PC-3 (cell line): ENCODE results near the gene LGALSL. TPM values are rescaled to one million over a fixed set of nuclear protein-coding genes. Genes with fewer than 3 reads are reported as not detected.

Experiments used
- ATAC-seq: fragments of 200-7000 bp; cut with Tn5 transposase; 2 replicates; pipeline ENCODE4 v1.9.1; 2020; ENCODE audit warnings: mild to moderate bottlenecking, moderate library complexity
- BruUV-seq: library from RNA; stranded (reverse); fragments of 400-500 nt; replicated peaks from 2 replicates; lab custom pipeline; 2021; lab: Mats Ljungman, UMichigan
- CTCF ChIA-PET: fragments of 300-600 bp; sonication (Branson Sonifier 250); formaldehyde crosslinking; loops from one replicate; lab custom pipeline; 2022; ENCODE audit warnings: antibody characterized with exemption; lab: Charles Lee
- POLR2A ChIA-PET: fragments of 300-600 bp; sonication (Branson Sonifier 250); formaldehyde crosslinking; loops from one replicate; lab custom pipeline; 2022; ENCODE audit warnings: antibody characterized with exemption; ENCODE audit not compliant: unreplicated experiment; lab: Charles Lee
- DNase-seq: peaks from one replicate; pipeline ENCODE4 v3.0.0-alpha.2; 2015
- H2AFZ ChIP-seq: fragments of 300-600 bp; sonication (generic); 2 replicates; pipeline ENCODE4 v1.6.0; 2016; ENCODE audit warnings: antibody characterized with exemption, low read length
- H3F3A ChIP-seq: fragments of 300-600 bp; sonication (generic); one replicate; pipeline ENCODE4 v1.6.0; 2017; ENCODE audit warnings: antibody characterized with exemption, low read length, control low read depth, mild to moderate bottlenecking; ENCODE audit not compliant: unreplicated experiment
- H3K27ac ChIP-seq: fragments of 300-600 bp; sonication (generic); 2 replicates; pipeline ENCODE4 v1.5.1; 2016; ENCODE audit warnings: mild to moderate bottlenecking, low read length
- H3K27me3 ChIP-seq: fragments of 300-600 bp; sonication (generic); 2 replicates; pipeline ENCODE4 v1.6.1; 2016; ENCODE audit warnings: low read length, mixed read lengths
- H3K36me3 ChIP-seq: fragments of 300-600 bp; sonication (generic); 2 replicates; pipeline ENCODE4 v1.6.1; 2016; ENCODE audit warnings: low read depth, mixed run types, low read length, mixed read lengths
- H3K4me1 ChIP-seq: fragments of 300-600 bp; sonication (generic); 2 replicates; pipeline ENCODE4 v1.5.1; 2016; ENCODE audit warnings: low read length; ENCODE audit not compliant: insufficient read depth
- H3K4me2 ChIP-seq: fragments of 300-600 bp; sonication (generic); 2 replicates; pipeline ENCODE4 v1.6.0; 2016; ENCODE audit warnings: low read length
- H3K4me3 ChIP-seq: fragments of 300-600 bp; sonication (generic); 2 replicates; pipeline ENCODE4 v1.5.1; 2016; ENCODE audit warnings: mild to moderate bottlenecking, low read length, mixed read lengths
- H3K79me2 ChIP-seq: fragments of 300-600 bp; sonication (generic); 2 replicates; pipeline ENCODE4 v1.6.1; 2017; ENCODE audit warnings: low read length, mixed read lengths
- H3K9ac ChIP-seq: fragments of 300-600 bp; sonication (generic); 2 replicates; pipeline ENCODE4 v1.6.0; 2016; ENCODE audit warnings: mild to moderate bottlenecking, low read length
- H3K9me2 ChIP-seq: fragments of 300-600 bp; sonication (generic); replicated peaks from 2 replicates; pipeline ENCODE4 v1.6.1; 2016; ENCODE audit warnings: mixed run types, low read length, mixed read lengths
- H3K9me3 ChIP-seq: fragments of 300-600 bp; sonication (generic); 2 replicates; pipeline ENCODE4 v1.6.1; 2016; ENCODE audit warnings: low read length, mixed read lengths
- H4K20me1 ChIP-seq: fragments of 300-600 bp; sonication (generic); 2 replicates; pipeline ENCODE4 v1.6.1; 2016; ENCODE audit warnings: low read length, mixed read lengths
- EZH2 ChIP-seq: fragments of 300-600 bp; sonication (generic); IDR thresholded peaks from one replicate; pipeline ENCODE4 v1.6.1; 2017; ENCODE audit warnings: antibody characterized with exemption, mild to moderate bottlenecking, low read length; ENCODE audit not compliant: unreplicated experiment
- EZH2phosphoT487 ChIP-seq: fragments of 300-600 bp; sonication (generic); IDR thresholded peaks from 2 replicates; pipeline ENCODE4 v1.6.1; 2018; ENCODE audit warnings: mild to moderate bottlenecking, antibody characterized with exemption, low read length, borderline replicate concordance
- intact Hi-C: fragments of 100-400 bp; cut with micrococcal nuclease; formaldehyde crosslinking; loops from 2 replicates; pipeline ENCODE4 v1.9.0; 2023
- total RNA-seq: library from RNA; depleted of rRNA; stranded (reverse); fragments of >200 nt; gene quantifications from 2 replicates; pipeline ENCODE4 v1.2.3, GENCODE V29; 2014
- TF ChIP-seq, protein P1 (sequence below): fragments of 300-600 bp; sonication (generic); conservative IDR thresholded peaks from 2 replicates; pipeline ENCODE4 v1.5.1; 2017; ENCODE audit warnings: antibody characterized with exemption, low read depth, mild to moderate bottlenecking, low read length

Gene LGALSL
- total RNA-seq, 1 experiment from 2014 or later: 16.0 TPM

DNA sequence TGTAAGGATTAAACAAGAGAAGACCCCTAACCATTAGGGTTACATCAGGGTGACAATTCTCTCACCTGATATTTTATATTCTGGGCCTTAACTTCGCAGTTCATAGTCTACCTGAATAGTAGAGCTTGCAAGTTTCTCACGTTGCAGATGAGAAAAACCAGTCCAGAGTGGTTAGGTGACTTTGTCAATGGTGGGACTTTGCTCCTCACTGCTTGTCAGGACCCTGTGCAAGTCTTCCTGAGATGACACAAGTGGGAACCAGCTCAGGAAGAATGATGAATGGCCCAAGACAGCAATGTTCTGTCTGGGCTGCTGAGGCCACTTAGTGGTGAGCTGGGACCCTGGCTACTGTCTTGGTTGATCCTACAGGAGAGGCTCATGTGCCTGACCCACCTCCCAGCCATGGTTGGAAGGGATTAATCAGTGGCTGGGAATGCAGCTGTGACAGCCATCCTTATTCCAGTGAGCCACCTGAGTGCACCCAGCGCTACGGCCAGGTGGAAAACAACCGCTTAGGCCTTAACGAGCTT lies 16.9 kb downstream of the LGALSL start:
- TF ChIP-seq EZH2phosphoT487: no peak
- TF ChIP-seq, protein P1, sequence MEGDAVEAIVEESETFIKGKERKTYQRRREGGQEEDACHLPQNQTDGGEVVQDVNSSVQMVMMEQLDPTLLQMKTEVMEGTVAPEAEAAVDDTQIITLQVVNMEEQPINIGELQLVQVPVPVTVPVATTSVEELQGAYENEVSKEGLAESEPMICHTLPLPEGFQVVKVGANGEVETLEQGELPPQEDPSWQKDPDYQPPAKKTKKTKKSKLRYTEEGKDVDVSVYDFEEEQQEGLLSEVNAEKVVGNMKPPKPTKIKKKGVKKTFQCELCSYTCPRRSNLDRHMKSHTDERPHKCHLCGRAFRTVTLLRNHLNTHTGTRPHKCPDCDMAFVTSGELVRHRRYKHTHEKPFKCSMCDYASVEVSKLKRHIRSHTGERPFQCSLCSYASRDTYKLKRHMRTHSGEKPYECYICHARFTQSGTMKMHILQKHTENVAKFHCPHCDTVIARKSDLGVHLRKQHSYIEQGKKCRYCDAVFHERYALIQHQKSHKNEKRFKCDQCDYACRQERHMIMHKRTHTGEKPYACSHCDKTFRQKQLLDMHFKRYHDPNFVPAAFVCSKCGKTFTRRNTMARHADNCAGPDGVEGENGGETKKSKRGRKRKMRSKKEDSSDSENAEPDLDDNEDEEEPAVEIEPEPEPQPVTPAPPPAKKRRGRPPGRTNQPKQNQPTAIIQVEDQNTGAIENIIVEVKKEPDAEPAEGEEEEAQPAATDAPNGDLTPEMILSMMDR: no peak
- no peak for TF ChIP-seq EZH2
- no peak for DNase-seq
- BruUV-seq: no TSS peak
- Histone ChIP-seq H3K27ac (no peak overlapping the region), H3F3A (no peaks in the 10 kb centered on the region), H3K79me2 (no peaks in the 10 kb centered on the region), H3K9ac (no peak overlapping the region), H3K4me1 (no peaks in the 10 kb centered on the region), H3K4me3 (no peak overlapping the region), H3K9me3 (no peaks in the 10 kb centered on the region), H3K27me3 (no peaks in the 10 kb centered on the region), H4K20me1 (no peaks in the 10 kb centered on the region), H2AFZ (no peak overlapping the region), H3K36me3 (no peaks in the 10 kb centered on the region), H3K4me2 (no peak overlapping the region), H3K9me2 (no peaks in the 10 kb centered on the region)
- intact Hi-C loops: no loop called here
- no peak for ATAC-seq
- CTCF ChIA-PET: no interaction called here
- POLR2A ChIA-PET: no interaction called here

DNA sequence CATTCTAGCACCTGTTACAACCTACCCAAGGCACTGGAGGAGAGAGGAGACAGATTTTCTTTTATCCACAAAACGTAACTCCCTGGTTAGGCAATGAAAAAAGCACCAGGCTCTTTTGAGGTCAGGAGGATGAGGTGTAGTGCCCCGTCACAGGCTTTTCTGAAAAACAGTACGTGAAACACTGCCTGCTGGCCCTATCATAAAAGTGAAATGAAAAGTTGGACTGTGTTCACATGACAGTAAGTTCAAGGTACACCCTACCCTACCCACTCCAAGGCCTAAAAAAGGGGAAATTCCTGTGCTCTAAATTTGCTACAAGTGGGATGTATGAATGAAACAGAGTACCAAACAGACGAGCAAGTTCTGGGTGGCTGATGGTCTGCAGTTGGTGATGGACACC lies 17.6 kb downstream of the LGALSL start:
- Histone ChIP-seq H4K20me1 (no peaks in the 10 kb centered on the region), H3K4me3 (no peak overlapping the region), H3K4me1 (no peaks in the 10 kb centered on the region), H2AFZ (no peak overlapping the region), H3K9me2 (no peaks in the 10 kb centered on the region), H3K27me3 (no peaks in the 10 kb centered on the region), H3K9me3 (no peaks in the 10 kb centered on the region), H3K27ac (no peak overlapping the region), H3K36me3 (no peaks in the 10 kb centered on the region), H3K4me2 (no peak overlapping the region), H3K79me2 (no peaks in the 10 kb centered on the region), H3F3A (no peaks in the 10 kb centered on the region), H3K9ac (no peak overlapping the region)
- ATAC-seq (no peak), DNase-seq (no peak)
- intact Hi-C loops: no loop called here
- ChIA-PET CTCF (no interaction called here), POLR2A (no interaction called here)
- no TSS peak for BruUV-seq
- TF ChIP-seq EZH2 (no peak), EZH2phosphoT487 (no peak)
- TF ChIP-seq, protein P1: no peak

DNA sequence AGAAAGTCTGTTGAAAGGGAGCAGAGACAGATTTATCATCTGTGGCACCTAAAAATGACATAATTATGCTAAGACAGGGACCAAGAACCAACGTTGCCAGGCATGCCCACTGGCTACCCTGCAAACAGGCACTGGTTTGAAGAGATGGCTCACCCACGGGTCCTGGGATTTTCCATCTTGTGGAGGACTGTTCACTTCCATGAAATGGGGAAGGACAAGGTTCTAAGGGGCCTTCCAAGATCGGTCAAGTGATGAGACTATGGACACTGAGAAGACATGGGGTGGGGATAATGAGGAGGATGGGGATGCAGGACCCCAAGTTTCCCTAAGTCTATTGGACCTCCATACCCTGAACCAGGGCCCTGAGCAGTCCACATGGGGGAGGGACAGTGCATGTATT lies 18.9 kb downstream of the LGALSL start:
- Histone ChIP-seq H3K36me3 (no peaks in the 10 kb centered on the region), H3K27ac (no peak overlapping the region), H3F3A (no peaks in the 10 kb centered on the region), H4K20me1 (no peaks in the 10 kb centered on the region), H3K4me1 (no peaks in the 10 kb centered on the region), H3K27me3 (no peaks in the 10 kb centered on the region), H3K9me2 (no peaks in the 10 kb centered on the region), H3K9me3 (no peaks in the 10 kb centered on the region), H3K79me2 (no peaks in the 10 kb centered on the region), H3K4me3 (no peak overlapping the region), H2AFZ (no peak overlapping the region), H3K4me2 (no peak overlapping the region), H3K9ac (no peak overlapping the region)
- ChIA-PET CTCF (no interaction called here), POLR2A (no interaction called here)
- intact Hi-C loops: no loop called here
- BruUV-seq: no TSS peak
- DNase-seq (no peak), ATAC-seq (no peak)
- TF ChIP-seq, protein P1: no peak
- no peak for TF ChIP-seq EZH2
- TF ChIP-seq EZH2phosphoT487: no peak
